ENCODE results near the gene OSBPL9.

GRCh38 chr1:51749151-51749550 lies 132.3 kb downstream of the OSBPL9 start:
- TF ChIP-seq ID3 (CRISPR knock-in tag; IDR thresholded peaks at IDR 0.05) (no peak), ID3 (tag; IDR thresholded peaks at IDR 0.05) (no peak), ZNF408 (CRISPR knock-in tag; IDR thresholded peaks at IDR 0.05; ENCODE audit: low read depth) (no peak), KAT2B (IDR thresholded peaks at IDR 0.05; ENCODE audit: low read depth, low read length) (no peak), ARID2 (IDR thresholded peaks at IDR 0.05) (no peak), CTCF (IDR thresholded peaks at IDR 0.05 in 2 of 3, conservative IDR thresholded peaks at IDR 0.05 in 1 of 3; ENCODE audit: insufficient read depth in 2 of 3, low read depth in 1 of 3, low read length in 3 of 3) (no peak), ZBTB8A (IDR thresholded peaks at IDR 0.05; ENCODE audit: partially characterized antibody) (no peak), ZFP91 (CRISPR knock-in tag; IDR thresholded peaks at IDR 0.05) (no peak), SIN3A (IDR thresholded peaks at IDR 0.05; ENCODE audit: borderline replicate concordance in 2 of 2, control insufficient read depth in 1 of 2, low read depth in 2 of 2, low read length in 2 of 2) (no peak), MXI1 (IDR thresholded peaks at IDR 0.05; ENCODE audit: low read depth, low read length) (no peak), CBX8 (IDR thresholded peaks at IDR 0.05; ENCODE audit: borderline replicate concordance, extremely low read depth, low read depth, low read length, poor library complexity, severe bottlenecking) (no peak), ZNF274 (IDR thresholded peaks at IDR 0.05; ENCODE audit: borderline replicate concordance, low read depth, low read length) (no peak), KHSRP (IDR thresholded peaks at IDR 0.05) (no peak), POLR2A (conservative IDR thresholded peaks at IDR 0.05) (no peak)
